Anterior cingulate cortex (tissue), 58 donors: ENCODE measurements around the gene AGAP1.
"Not testable (repeated sequence)": the region's sequence is repeated elsewhere in the genome, so short reads cannot be mapped to it uniquely, and the experiment has no call there.

Source experiments
- DNase-seq, 58 donors: peaks; one replicate each; lab custom pipeline; 2025; lab: John Stamatoyannopoulos, UW

The AGAP1 gene

GRCh38 chr2:235599596-235600338 is 105.9 kb downstream of the AGAP1 start:
- DNase-seq = no peak

GRCh38 chr2:235600406-235600805 is 106.6 kb downstream of the AGAP1 start:
- DNase-seq = no peak

DNA sequence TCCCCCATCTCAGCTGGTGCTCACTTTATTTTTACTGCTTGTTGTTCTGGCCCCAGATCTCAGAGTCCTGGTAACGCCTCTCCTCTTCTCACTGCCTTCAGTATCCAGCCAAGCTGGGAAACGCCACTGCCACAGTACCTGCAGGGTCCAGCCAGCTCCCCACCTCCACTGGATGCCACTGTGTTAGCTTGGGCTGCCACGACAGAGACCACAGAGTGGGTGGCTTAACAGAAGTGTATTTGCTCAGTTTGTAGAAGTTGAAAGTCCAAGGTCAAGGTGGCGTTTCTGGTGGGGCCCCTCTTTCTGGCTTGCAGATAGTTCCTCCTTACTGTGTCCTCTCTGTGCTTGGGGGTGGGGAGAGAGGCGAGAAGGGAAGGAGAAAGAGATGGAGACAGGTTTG is 107.1 kb downstream of the AGAP1 start:
- DNase-seq = no peak

DNA sequence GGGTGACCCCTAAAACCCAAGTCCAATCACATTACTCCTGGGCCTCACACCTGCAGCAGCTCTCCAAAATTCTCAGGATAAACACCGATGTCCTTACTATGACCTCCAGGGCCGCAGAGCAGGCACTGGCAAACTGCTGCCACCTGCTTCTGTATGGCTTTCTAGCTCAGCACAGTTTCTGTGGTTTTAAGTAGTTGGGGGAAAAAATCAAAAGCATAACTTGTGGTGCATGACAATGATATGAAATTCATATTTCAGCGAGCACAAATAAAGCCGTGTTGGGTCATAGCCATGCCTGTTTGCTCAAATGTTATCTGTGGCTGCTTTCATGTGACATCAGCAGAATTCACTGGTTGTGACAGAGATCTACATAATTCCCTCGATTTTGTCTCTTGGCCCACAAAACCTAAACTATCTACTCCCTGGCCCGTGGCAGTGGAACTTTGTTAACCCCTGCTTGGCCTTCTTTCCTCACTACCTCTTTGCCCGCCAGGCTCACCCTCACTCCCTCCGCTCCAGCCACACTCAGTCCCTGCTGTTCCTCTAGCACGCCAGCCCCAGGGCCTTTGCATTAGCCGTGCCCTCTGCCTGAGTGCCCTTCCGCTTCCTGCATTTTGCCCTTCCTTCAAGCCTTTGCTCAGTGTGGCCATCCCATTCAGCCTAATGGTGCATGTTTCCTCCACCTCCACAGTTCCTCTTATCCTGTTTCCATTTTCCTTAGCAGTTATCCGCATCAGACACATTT is 108.3 kb downstream of the AGAP1 start:
- no peak for DNase-seq

DNA sequence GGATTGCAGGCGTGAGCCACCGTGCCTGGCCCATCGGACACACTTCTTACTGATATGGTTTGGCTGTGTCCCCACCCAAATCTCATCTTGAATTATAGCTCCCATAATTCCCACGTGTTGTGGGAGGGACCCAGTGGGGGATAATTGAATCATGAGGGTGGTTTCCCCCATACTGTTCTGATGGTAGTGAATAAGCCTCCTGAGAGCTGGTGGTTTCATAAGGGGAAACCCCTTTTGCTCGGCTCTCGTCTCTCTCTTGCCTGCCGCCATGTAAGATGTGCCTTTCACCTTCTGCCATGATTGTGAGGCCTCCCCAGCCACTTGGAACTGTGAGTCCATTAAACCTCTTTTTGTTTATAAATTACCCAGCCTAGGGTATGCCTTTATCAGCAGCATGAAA is 109.1 kb downstream of the AGAP1 start:
- DNase-seq = not testable (repeated sequence)

GRCh38 chr2:235603659-235604058 is 109.8 kb downstream of the AGAP1 start:
- DNase-seq = no peak

- DNase-seq = peak in 56 of 58 donors; percentile 17 to 89 (median 75)
These were observed 111.6 kb downstream of the AGAP1 start for GRCh38 chr2:235605312-235606003.

GRCh38 chr2:235606004-235606715 is 112.3 kb downstream of the AGAP1 start:
- DNase-seq = peak in 3 of 58 donors; percentile 31 to 67 (median 47)

- DNase-seq = peak in 6 of 58 donors; percentile 18 to 54 (median 25)
These were observed 113.8 kb downstream of the AGAP1 start for GRCh38 chr2:235607546-235608199.

DNA sequence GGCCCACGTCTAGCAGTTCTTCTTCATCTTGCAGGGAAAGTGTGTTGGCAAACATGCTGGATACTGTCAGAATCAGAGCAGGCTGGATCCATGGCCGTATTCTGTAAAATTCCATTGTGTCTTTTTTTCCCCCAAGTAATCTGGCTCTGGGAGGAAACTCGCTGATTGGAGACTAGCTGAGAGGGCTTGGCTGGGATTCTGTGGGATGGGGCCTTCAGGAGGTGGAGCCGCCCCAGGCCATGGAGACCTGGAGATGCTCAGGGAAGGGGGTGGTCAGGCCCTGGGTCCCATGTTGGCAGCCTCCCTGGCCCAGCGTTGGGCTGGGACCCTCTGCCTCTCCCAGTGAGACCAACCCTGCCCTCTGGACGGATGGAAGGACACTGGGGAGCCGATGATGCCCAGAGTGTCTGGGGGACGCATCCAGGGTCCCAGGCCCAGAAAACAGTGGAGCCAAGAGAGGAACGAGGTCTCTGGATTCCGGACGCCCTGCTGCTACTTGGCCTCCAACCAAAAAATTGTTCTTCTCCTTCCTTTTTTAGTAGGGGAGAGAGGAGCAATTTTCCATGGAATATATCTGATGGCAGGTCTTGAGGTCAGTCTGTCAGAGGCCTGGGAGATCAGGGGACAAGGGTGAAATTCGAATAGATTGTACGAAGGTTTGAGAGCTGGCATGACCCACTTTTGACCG is 114.5 kb downstream of the AGAP1 start:
- DNase-seq = peak in 10 of 58 donors; percentile 8 to 59 (median 34)

DNA sequence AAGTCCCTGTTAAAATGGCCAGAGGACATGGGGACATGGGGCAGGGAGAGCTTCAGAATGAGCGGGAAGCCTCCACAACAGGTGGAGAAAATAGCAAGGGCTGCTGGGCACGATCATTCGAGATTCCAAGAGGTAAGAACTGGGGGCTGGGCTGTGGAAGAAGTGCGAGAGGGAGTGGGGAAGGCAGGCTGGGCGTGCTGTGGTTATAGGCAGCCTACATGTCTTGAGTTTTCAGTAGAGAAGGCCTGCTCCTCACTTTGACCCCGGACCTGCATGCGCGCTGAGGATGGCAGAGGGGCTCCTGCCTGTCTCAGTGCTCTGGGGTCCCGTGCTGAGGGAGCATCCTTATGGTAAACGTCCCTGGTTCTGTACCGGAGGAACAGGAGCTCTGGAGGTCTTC is 115.5 kb downstream of the AGAP1 start:
- no peak for DNase-seq

DNA sequence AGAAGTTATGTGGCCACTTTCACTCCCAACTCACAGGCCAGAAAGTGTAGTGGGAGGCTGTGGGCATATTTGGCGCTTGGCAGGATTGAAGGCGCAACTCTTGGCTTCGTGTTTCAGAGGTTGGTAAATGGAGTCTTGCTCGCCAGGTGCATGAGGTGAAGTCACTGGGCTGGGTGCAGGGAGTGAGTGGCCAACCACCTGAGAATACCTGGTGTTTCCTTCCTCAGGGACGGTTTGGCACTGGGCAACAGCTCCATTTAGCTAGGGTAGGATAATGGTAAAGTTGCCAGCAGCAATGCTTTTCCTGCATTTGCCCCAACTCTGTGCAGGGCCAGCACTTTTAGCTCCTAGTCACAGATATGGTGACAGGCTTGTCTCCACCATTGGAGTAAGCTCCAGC is 115.9 kb downstream of the AGAP1 start:
- no peak for DNase-seq

- peak in 1 of 58 donors; percentile 35 for DNase-seq
These were observed 116.9 kb downstream of the AGAP1 start for GRCh38 chr2:235610696-235611257.

DNA sequence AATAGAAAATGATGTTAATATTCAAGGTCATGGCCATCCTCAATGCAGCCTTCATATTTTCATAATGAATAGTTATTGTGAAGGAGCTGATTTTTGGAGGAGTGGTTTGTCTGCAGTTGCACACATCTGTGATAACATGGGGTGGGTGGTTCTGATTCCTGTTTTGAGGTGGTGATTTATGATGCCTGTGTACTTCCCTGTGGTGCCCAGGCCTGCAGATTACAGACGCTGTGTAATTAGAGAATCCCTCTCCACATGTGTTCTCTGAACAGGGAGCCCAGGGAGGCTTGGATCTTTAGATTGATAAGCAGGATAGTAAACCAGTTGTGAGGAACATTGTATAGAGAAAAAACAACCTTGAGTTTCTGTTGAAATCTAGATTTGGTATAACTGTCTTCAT is 117.5 kb downstream of the AGAP1 start:
- DNase-seq = no peak

DNA sequence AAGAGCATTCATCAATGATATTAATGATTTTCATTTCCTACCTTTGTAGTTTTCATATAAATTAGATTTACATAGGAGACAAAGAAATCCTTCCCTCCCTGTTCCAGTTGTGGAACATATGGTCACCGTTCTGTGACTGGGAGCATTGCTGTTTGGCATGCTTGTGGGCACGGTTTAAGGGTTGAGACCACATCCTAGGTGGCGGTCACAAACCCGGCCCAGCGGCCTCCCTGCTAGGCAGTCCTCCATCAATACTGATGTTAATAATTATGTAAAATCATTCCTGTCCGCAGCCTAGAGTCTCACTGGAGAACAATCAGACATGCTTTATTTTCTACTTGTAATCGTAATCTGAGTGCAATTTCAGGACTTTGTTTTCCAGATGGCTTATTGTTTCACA is 117.9 kb downstream of the AGAP1 start:
- no peak for DNase-seq

GRCh38 chr2:235612181-235612950 is 118.5 kb downstream of the AGAP1 start:
- DNase-seq = no peak

- no peak for DNase-seq
These were observed 119.8 kb downstream of the AGAP1 start for GRCh38 chr2:235613649-235614048.

- DNase-seq = peak in 19 of 58 donors; percentile 8 to 62 (median 27)
These were observed 120.5 kb downstream of the AGAP1 start for GRCh38 chr2:235614176-235614860.
